HepG2 (cell line): ENCODE measurements around the gene DDX1.

ENCODE experiments used
- BHLHE40 ChIP-seq: IDR thresholded peaks from 2 replicates; pipeline ENCODE4 v1.6.1; 2011; ENCODE audit warnings: low read length, improper control_type of control experiment
- HIC2 ChIP-seq: sonication (generic); formaldehyde crosslinking; IDR thresholded peaks from 2 replicates; pipeline ENCODE4 v1.9.0; 2022; ENCODE audit warnings: low read depth, missing genetic modification reagents
- IKZF1 ChIP-seq: fragments of 450-650 bp; IDR thresholded peaks from 2 replicates; pipeline ENCODE4 v1.7.1; 2016
- RBM39 ChIP-seq: fragments of 200-400 bp; formaldehyde crosslinking; IDR thresholded peaks from one replicate; pipeline ENCODE4 v1.6.1; 2018; ENCODE audit warnings: antibody characterized with exemption, mild to moderate bottlenecking, low read depth, low read length; ENCODE audit not compliant: poor library complexity, severe bottlenecking
- SIN3A ChIP-seq: IDR thresholded peaks from 2 replicates; pipeline ENCODE4 v1.6.1; 2011; ENCODE audit warnings: low read depth, mild to moderate bottlenecking, control low read depth, low read length, borderline replicate concordance
- SUZ12 ChIP-seq: fragments of 150-350 bp; IDR thresholded peaks from 2 replicates; pipeline ENCODE4 v1.6.1; 2014; ENCODE audit warnings: low read depth, low read length
- ZBTB7A ChIP-seq: sonication (generic); formaldehyde crosslinking; IDR thresholded peaks from 2 replicates; pipeline ENCODE4 v1.8.0; 2022; ENCODE audit warnings: mild to moderate bottlenecking, missing genetic modification reagents
- ZNF263 ChIP-seq: sonication (generic); formaldehyde crosslinking; IDR thresholded peaks from 2 replicates; pipeline ENCODE4 v1.4.0; 2020; ENCODE audit warnings: missing genetic modification reagents
- ZNF274 ChIP-seq: sonication (generic); formaldehyde crosslinking; IDR thresholded peaks from 2 replicates; pipeline ENCODE4 v1.5.1; 2020; ENCODE audit warnings: mild to moderate bottlenecking, missing genetic modification reagents
- ZNF710 ChIP-seq: sonication (generic); formaldehyde crosslinking; IDR thresholded peaks from 2 replicates; pipeline ENCODE4 v1.5.0; 2020; ENCODE audit warnings: mild to moderate bottlenecking, missing genetic modification reagents, borderline replicate concordance

- TF ChIP-seq RBM39 = no peak
- no peak for TF ChIP-seq SUZ12
- no peak for TF ChIP-seq ZNF263 (CRISPR knock-in tag)
- TF ChIP-seq ZNF710 (CRISPR knock-in tag) = no peak
- TF ChIP-seq BHLHE40 = no peak
- no peak for TF ChIP-seq IKZF1
- TF ChIP-seq SIN3A = no peak
- no peak for TF ChIP-seq ZNF274
- TF ChIP-seq HIC2 = no peak
- TF ChIP-seq ZBTB7A (CRISPR knock-in tag) = no peak
These were observed 45.2 kb upstream of the DDX1 start for GRCh38 chr2:15546297-15547098.
